Measurements from ENCODE around the gene KCNQ1.

DNA sequence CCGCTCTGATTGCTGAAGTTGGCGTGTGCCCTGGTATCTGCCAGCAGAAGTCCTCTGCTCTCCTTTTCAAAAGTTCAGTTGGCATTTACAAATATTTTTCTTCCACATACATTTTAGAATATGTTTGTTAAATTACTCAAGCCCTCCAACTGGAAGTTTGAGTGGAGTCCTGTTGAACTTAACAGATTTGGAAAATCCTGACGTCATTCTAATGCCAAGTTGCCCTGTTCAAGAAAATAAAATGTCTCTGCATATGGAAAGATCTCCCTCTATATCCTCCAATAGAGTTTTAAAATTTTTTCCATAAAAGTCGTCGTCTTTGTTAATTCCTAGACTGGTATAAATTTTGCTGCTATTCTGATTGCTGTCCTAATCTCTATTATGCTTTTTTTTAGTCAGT is 251.6 kb downstream of the KCNQ1 start:
- TF ChIP-seq, protein P1, sequence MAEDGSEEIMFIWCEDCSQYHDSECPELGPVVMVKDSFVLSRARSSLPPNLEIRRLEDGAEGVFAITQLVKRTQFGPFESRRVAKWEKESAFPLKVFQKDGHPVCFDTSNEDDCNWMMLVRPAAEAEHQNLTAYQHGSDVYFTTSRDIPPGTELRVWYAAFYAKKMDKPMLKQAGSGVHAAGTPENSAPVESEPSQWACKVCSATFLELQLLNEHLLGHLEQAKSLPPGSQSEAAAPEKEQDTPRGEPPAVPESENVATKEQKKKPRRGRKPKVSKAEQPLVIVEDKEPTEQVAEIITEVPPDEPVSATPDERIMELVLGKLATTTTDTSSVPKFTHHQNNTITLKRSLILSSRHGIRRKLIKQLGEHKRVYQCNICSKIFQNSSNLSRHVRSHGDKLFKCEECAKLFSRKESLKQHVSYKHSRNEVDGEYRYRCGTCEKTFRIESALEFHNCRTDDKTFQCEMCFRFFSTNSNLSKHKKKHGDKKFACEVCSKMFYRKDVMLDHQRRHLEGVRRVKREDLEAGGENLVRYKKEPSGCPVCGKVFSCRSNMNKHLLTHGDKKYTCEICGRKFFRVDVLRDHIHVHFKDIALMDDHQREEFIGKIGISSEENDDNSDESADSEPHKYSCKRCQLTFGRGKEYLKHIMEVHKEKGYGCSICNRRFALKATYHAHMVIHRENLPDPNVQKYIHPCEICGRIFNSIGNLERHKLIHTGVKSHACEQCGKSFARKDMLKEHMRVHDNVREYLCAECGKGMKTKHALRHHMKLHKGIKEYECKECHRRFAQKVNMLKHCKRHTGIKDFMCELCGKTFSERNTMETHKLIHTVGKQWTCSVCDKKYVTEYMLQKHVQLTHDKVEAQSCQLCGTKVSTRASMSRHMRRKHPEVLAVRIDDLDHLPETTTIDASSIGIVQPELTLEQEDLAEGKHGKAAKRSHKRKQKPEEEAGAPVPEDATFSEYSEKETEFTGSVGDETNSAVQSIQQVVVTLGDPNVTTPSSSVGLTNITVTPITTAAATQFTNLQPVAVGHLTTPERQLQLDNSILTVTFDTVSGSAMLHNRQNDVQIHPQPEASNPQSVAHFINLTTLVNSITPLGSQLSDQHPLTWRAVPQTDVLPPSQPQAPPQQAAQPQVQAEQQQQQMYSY (CRISPR knock-in tag; IDR thresholded peaks at IDR 0.05): no peak
- no peak for TF ChIP-seq ESRRA (CRISPR knock-in tag; IDR thresholded peaks at IDR 0.05; ENCODE audit: borderline replicate concordance)
- TF ChIP-seq, protein P2, sequence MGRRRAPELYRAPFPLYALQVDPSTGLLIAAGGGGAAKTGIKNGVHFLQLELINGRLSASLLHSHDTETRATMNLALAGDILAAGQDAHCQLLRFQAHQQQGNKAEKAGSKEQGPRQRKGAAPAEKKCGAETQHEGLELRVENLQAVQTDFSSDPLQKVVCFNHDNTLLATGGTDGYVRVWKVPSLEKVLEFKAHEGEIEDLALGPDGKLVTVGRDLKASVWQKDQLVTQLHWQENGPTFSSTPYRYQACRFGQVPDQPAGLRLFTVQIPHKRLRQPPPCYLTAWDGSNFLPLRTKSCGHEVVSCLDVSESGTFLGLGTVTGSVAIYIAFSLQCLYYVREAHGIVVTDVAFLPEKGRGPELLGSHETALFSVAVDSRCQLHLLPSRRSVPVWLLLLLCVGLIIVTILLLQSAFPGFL (CRISPR knock-in tag; IDR thresholded peaks at IDR 0.05; ENCODE audit: borderline replicate concordance): no peak

Data from WTC11 (cell line).